GM10847 (cell line): Measurements from ENCODE around the gene SEMA4C.

Experiments
- POLR2A ChIP-seq: IDR thresholded peaks from 2 replicates; pipeline ENCODE4 v1.6.1; 2011; ENCODE audit not compliant: insufficient read length; ENCODE audit errors: extremely low read depth

SEMA4C gene

GRCh38 chr2:96846825-96847224 lies 23.1 kb downstream of the SEMA4C start:
- TF ChIP-seq POLR2A, result no peak

GRCh38 chr2:96844405-96844808 lies 25.5 kb downstream of the SEMA4C start:
- TF ChIP-seq POLR2A, result no peak

- no peak for TF ChIP-seq POLR2A
Observed at GRCh38 chr2:96843538-96844268, 26.2 kb downstream of the SEMA4C start, which contains the start of gene ANKRD23. Gene ANKRD23 (minus strand): TSS chr2:96844021. CDS start chr2:96843992, 29 bp downstream.

GRCh38 chr2:96842600-96842999 lies 27.3 kb downstream of the SEMA4C start:
- TF ChIP-seq POLR2A, result no peak

- TF ChIP-seq POLR2A, result no peak
Observed at GRCh38 chr2:96841701-96842495, 28.0 kb downstream of the SEMA4C start.

GRCh38 chr2:96839875-96840850 lies 29.7 kb downstream of the SEMA4C start:
- TF ChIP-seq POLR2A, result no peak

- no peak for TF ChIP-seq POLR2A
Observed at GRCh38 chr2:96839293-96839874, 30.5 kb downstream of the SEMA4C start.

GRCh38 chr2:96838345-96839292 lies 31.3 kb downstream of the SEMA4C start:
- no peak for TF ChIP-seq POLR2A

GRCh38 chr2:96837575-96837974 lies 32.3 kb downstream of the SEMA4C start:
- no peak for TF ChIP-seq POLR2A

GRCh38 chr2:96835830-96836229 lies 34.0 kb downstream of the SEMA4C start:
- TF ChIP-seq POLR2A, result no peak

- TF ChIP-seq POLR2A, result no peak
Observed at GRCh38 chr2:96832754-96833507, 36.9 kb downstream of the SEMA4C start.

- no peak for TF ChIP-seq POLR2A
Observed at GRCh38 chr2:96832408-96832753, 37.5 kb downstream of the SEMA4C start.

GRCh38 chr2:96831679-96832078 lies 38.2 kb downstream of the SEMA4C start:
- TF ChIP-seq POLR2A, result no peak
